Measurements from ENCODE around the gene STAB2. TPM values are rescaled to one million over a fixed set of nuclear protein-coding genes. Genes with fewer than 3 reads are reported as not detected.

The STAB2 gene
- total and polyA plus RNA-seq, 2 of the 4 experiments (the other 2 are of a cell fraction), result not detected

DNA sequence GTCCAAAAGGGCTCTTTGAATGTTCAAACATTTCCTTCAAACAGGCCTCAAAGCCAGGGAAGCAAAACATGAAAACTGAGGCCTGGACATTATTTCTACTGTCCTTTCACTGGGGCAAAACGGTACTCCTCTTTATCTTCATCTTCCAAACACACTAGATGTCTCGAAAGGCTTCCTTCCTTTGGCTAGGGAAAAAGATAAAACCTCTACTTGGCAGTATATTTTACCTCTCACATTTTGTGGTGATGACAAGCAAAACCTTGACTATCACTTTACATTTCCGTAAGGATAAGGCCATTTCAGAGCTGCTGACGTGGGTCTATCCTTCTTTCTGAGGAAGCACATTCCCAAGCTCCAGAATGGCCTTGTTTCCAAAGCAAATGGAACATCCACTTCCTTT, 9.9 kb downstream of the STAB2 start:
- CTCF ChIA-PET, result no interaction called here
- H3K27me3 ChIP-seq (ENCODE audit: control insufficient read depth, insufficient read depth, low read length), result no peaks in the 10 kb centered on the region
- no peaks in the 10 kb centered on the region for H4K20me1 ChIP-seq (ENCODE audit: insufficient read depth, low read length)
- ATAC-seq (ENCODE audit: low read depth) (no peak), DNase-seq (no peak)
- no peak overlapping the region for H2BK5ac ChIP-seq (ENCODE audit: low read depth, low read length, poor library complexity, severe bottlenecking)
- H3K4me1 ChIP-seq (ENCODE audit: control insufficient read depth, insufficient read depth, low read length), result no peaks in the 10 kb centered on the region
- in situ Hi-C loops (cut with MboI; ENCODE audit: low sequenced_read_pairs), result no loop called here
- no peaks in the 10 kb centered on the region for H3K9me1 ChIP-seq (ENCODE audit: insufficient read depth, low read length)
- intact Hi-C loops (cut with micrococcal nuclease), result no loop called here
- no peak overlapping the region for H4K5ac ChIP-seq (ENCODE audit: low read depth, low read length)
- no peak overlapping the region for H3K23ac ChIP-seq (ENCODE audit: low read depth, low read length)
- no peak overlapping the region for H3K27ac ChIP-seq (ENCODE audit: insufficient read depth, low read length)
- no peak overlapping the region for H3K4me3 ChIP-seq (ENCODE audit: insufficient read depth, low read depth, low read length)
- H3K18ac ChIP-seq (ENCODE audit: low read depth, low read length), result no peak overlapping the region
- no peak overlapping the region for H2AFZ ChIP-seq (replicated peaks; ENCODE audit: low read length, poor library complexity)
- no peak overlapping the region for H3K56ac ChIP-seq (ENCODE audit: extremely low read depth, insufficient read depth, low read length)
- no peak overlapping the region for H2AK9ac ChIP-seq (replicated peaks; ENCODE audit: low read depth, low read length, poor library complexity)
- H2AK5ac ChIP-seq (ENCODE audit: low read depth, low read length), result no peak overlapping the region
- no peak overlapping the region for H2BK120ac ChIP-seq (ENCODE audit: low read depth, low read length)
- no peak overlapping the region for H4K91ac ChIP-seq (ENCODE audit: insufficient read depth, low read depth, low read length)
- H2BK20ac ChIP-seq (ENCODE audit: low read depth, low read length), result no peak overlapping the region
- no peak overlapping the region for H3K4me2 ChIP-seq (ENCODE audit: low read depth, low read length)
- no TSS peak for BruUV-seq (replicated peaks)
- POLR2A ChIA-PET (ENCODE audit: unreplicated experiment), result no interaction called here
- H4K8ac ChIP-seq (ENCODE audit: low read depth in 2 of 2, low read length in 2 of 2), result no peak overlapping the region
- H3K79me1 ChIP-seq (ENCODE audit: low read depth in 1 of 2, low read length in 2 of 2), result no peaks in the 10 kb centered on the region
- no peak overlapping the region for H3K4ac ChIP-seq (ENCODE audit: low read depth, low read length)
- TF ChIP-seq RCOR1 (IDR thresholded peaks at IDR 0.05; ENCODE audit: insufficient replicate concordance, low read length), result no peak
- no peak for TF ChIP-seq MXI1 (IDR thresholded peaks at IDR 0.05; ENCODE audit: borderline replicate concordance, low read depth, low read length)
- TF ChIP-seq, protein P1, sequence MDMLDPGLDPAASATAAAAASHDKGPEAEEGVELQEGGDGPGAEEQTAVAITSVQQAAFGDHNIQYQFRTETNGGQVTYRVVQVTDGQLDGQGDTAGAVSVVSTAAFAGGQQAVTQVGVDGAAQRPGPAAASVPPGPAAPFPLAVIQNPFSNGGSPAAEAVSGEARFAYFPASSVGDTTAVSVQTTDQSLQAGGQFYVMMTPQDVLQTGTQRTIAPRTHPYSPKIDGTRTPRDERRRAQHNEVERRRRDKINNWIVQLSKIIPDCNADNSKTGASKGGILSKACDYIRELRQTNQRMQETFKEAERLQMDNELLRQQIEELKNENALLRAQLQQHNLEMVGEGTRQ (IDR thresholded peaks at IDR 0.05; ENCODE audit: low read depth, low read length), result no peak
- TF ChIP-seq, protein P2, sequence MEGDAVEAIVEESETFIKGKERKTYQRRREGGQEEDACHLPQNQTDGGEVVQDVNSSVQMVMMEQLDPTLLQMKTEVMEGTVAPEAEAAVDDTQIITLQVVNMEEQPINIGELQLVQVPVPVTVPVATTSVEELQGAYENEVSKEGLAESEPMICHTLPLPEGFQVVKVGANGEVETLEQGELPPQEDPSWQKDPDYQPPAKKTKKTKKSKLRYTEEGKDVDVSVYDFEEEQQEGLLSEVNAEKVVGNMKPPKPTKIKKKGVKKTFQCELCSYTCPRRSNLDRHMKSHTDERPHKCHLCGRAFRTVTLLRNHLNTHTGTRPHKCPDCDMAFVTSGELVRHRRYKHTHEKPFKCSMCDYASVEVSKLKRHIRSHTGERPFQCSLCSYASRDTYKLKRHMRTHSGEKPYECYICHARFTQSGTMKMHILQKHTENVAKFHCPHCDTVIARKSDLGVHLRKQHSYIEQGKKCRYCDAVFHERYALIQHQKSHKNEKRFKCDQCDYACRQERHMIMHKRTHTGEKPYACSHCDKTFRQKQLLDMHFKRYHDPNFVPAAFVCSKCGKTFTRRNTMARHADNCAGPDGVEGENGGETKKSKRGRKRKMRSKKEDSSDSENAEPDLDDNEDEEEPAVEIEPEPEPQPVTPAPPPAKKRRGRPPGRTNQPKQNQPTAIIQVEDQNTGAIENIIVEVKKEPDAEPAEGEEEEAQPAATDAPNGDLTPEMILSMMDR (conservative IDR thresholded peaks at IDR 0.05; ENCODE audit: low read depth, low read length), result no peak
- no peak for TF ChIP-seq MAFK (IDR thresholded peaks at IDR 0.05; ENCODE audit: low read depth, low read length)
- no peak for TF ChIP-seq CHD1 (IDR thresholded peaks at IDR 0.05; ENCODE audit: low read depth, low read length)
- no peak for TF ChIP-seq CEBPB (IDR thresholded peaks at IDR 0.05; ENCODE audit: low read depth, low read length)
- no peak for TF ChIP-seq ELK1 (IDR thresholded peaks at IDR 0.05; ENCODE audit: borderline replicate concordance, low read depth, low read length)
- no peak for TF ChIP-seq RAD21 (IDR thresholded peaks at IDR 0.05; ENCODE audit: low read length)
- TF ChIP-seq POLR2A (IDR thresholded peaks at IDR 0.05; ENCODE audit: low read depth, low read length), result no peak
- TF ChIP-seq SMC3 (IDR thresholded peaks at IDR 0.05; ENCODE audit: low read depth, low read length), result no peak
- TF ChIP-seq RFX5 (IDR thresholded peaks at IDR 0.05; ENCODE audit: low read depth, low read length), result no peak
- TF ChIP-seq MAZ (IDR thresholded peaks at IDR 0.05; ENCODE audit: borderline replicate concordance, low read depth, low read length), result no peak
- no peak for TF ChIP-seq BHLHE40 (IDR thresholded peaks at IDR 0.05; ENCODE audit: low read depth, low read length)
- no peak for TF ChIP-seq FOS (IDR thresholded peaks at IDR 0.05; ENCODE audit: low read depth, low read length)
- no peak for TF ChIP-seq NFE2L2 (IDR thresholded peaks at IDR 0.05; ENCODE audit: low read depth, low read length)
- H3K14ac ChIP-seq (replicated peaks; ENCODE audit: low read depth, low read length), result no peak overlapping the region
- H3K36me3 ChIP-seq (ENCODE audit: control insufficient read depth, insufficient read depth, low read length), result no peaks in the 10 kb centered on the region
- no peak overlapping the region for H2BK15ac ChIP-seq (ENCODE audit: low read depth, low read length)
- WGBS, 2 experiments (ENCODE audit: extremely low coverage in 2 of 2, insufficient read length in 1 of 2), result 29% methylated on average over 2 of the region's 4 CpGs; no CpG with 5 or more reads in 1 of the 2 experiments
- H3K9me3 ChIP-seq (ENCODE audit: control insufficient read depth, insufficient read depth, low read length), result no peaks in the 10 kb centered on the region
- H3K9ac ChIP-seq (ENCODE audit: low read depth, low read length), result no peak overlapping the region
- dilution Hi-C loops (cut with HindIII; ENCODE audit: low sequenced_read_pairs, unreplicated experiment), result no loop called here
